Measurements from ENCODE around the gene C16orf87. TPM values are rescaled to one million over a fixed set of nuclear protein-coding genes. Genes with fewer than 3 reads are reported as not detected.

The C16orf87 gene
- total RNA-seq, 1 donor from 2014 or later: 25.0 TPM

- no peak overlapping the region for H3K9ac ChIP-seq (ENCODE audit: low read length)
- H3K36me3 Mint-ChIP-seq (ENCODE audit: low read depth, unreplicated experiment): no peaks in the 10 kb centered on the region
- peaks cover 3% of the 10 kb centered on the region for H3K9me3 Mint-ChIP-seq (ENCODE audit: unreplicated experiment)
- FAIRE-seq: no peak
- no peak overlapping the region for H3K27ac Mint-ChIP-seq (ENCODE audit: unreplicated experiment)
- TF ChIP-seq CTCF (IDR thresholded peaks at IDR 0.05; ENCODE audit: insufficient read depth, low read depth, low read length) (no peak), EZH2 (IDR thresholded peaks at IDR 0.05; ENCODE audit: insufficient read depth, low read length) (no peak)
- H3K4me2 ChIP-seq (ENCODE audit: low read length): no peak overlapping the region
- no peaks in the 10 kb centered on the region for H3K4me1 Mint-ChIP-seq (ENCODE audit: low read depth, unreplicated experiment)
- H3K4me3 ChIP-seq (ENCODE audit: insufficient read depth, low read depth, low read length): no peak overlapping the region
- H3K27me3 ChIP-seq (ENCODE audit: insufficient read depth, low read length): peaks cover 22% of the 10 kb centered on the region
- H3K9me3 ChIP-seq (ENCODE audit: insufficient read depth, low read depth, low read length): no peaks in the 10 kb centered on the region
- DNase-seq (ENCODE audit: low read depth): no peak
- H3K79me2 ChIP-seq (ENCODE audit: insufficient read depth, low read length): no peaks in the 10 kb centered on the region
- no peak overlapping the region for H3K4me3 Mint-ChIP-seq (ENCODE audit: unreplicated experiment)
- no peak overlapping the region for H3K27ac ChIP-seq (ENCODE audit: low read depth, low read length)
- H3K36me3 ChIP-seq (ENCODE audit: insufficient read depth, low read length): no peaks in the 10 kb centered on the region
- H3K4me1 ChIP-seq (ENCODE audit: insufficient read depth, low read length): no peaks in the 10 kb centered on the region
- no peaks in the 10 kb centered on the region for H4K20me1 ChIP-seq (ENCODE audit: insufficient read depth, low read length)
- peaks cover 22% of the 10 kb centered on the region for H3K27me3 Mint-ChIP-seq (ENCODE audit: low read depth, unreplicated experiment)
- H2AFZ ChIP-seq (ENCODE audit: low read depth, low read length): no peak overlapping the region
Measured at GRCh38 chr16:46756772-46757171, 74.2 kb downstream of the C16orf87 start.

- H3K9ac ChIP-seq (ENCODE audit: low read length): no peak overlapping the region
- no peaks in the 10 kb centered on the region for H3K36me3 Mint-ChIP-seq (ENCODE audit: low read depth, unreplicated experiment)
- TF ChIP-seq CTCF (IDR thresholded peaks at IDR 0.05; ENCODE audit: insufficient read depth, low read depth, low read length) (no peak), EZH2 (IDR thresholded peaks at IDR 0.05; ENCODE audit: insufficient read depth, low read length) (no peak)
- no peaks in the 10 kb centered on the region for H3K4me1 ChIP-seq (ENCODE audit: insufficient read depth, low read length)
- H3K9me3 ChIP-seq (ENCODE audit: insufficient read depth, low read depth, low read length): no peaks in the 10 kb centered on the region
- DNase-seq (ENCODE audit: low read depth) (no peak), FAIRE-seq (no peak)
- H3K4me2 ChIP-seq (ENCODE audit: low read length): no peak overlapping the region
- H3K4me3 Mint-ChIP-seq (ENCODE audit: unreplicated experiment): no peak overlapping the region
- H3K36me3 ChIP-seq (ENCODE audit: insufficient read depth, low read length): no peaks in the 10 kb centered on the region
- no peak overlapping the region for H3K4me3 ChIP-seq (ENCODE audit: insufficient read depth, low read depth, low read length)
- no peaks in the 10 kb centered on the region for H3K27me3 Mint-ChIP-seq (ENCODE audit: low read depth, unreplicated experiment)
- H3K79me2 ChIP-seq (ENCODE audit: insufficient read depth, low read length): no peaks in the 10 kb centered on the region
- peaks cover 12% of the 10 kb centered on the region for H3K27me3 ChIP-seq (ENCODE audit: insufficient read depth, low read length)
- H3K27ac ChIP-seq (ENCODE audit: low read depth, low read length): no peak overlapping the region
- H3K9me3 Mint-ChIP-seq (ENCODE audit: unreplicated experiment): no peaks in the 10 kb centered on the region
- H4K20me1 ChIP-seq (ENCODE audit: insufficient read depth, low read length): no peaks in the 10 kb centered on the region
- H3K27ac Mint-ChIP-seq (ENCODE audit: unreplicated experiment): no peak overlapping the region
- no peak overlapping the region for H2AFZ ChIP-seq (ENCODE audit: low read depth, low read length)
- H3K4me1 Mint-ChIP-seq (ENCODE audit: low read depth, unreplicated experiment): peaks cover 11% of the 10 kb centered on the region
Measured at GRCh38 chr16:46753015-46753414, 78.0 kb downstream of the C16orf87 start.

GRCh38 chr16:46751381-46751780, 79.6 kb downstream of the C16orf87 start:
- Mint-ChIP-seq H3K36me3 (ENCODE audit: low read depth, unreplicated experiment) (no peaks in the 10 kb centered on the region), H3K4me1 (ENCODE audit: low read depth, unreplicated experiment) (peaks cover 11% of the 10 kb centered on the region), H3K4me3 (ENCODE audit: unreplicated experiment) (no peak overlapping the region), H3K9me3 (ENCODE audit: unreplicated experiment) (no peaks in the 10 kb centered on the region), H3K27ac (ENCODE audit: unreplicated experiment) (no peak overlapping the region), H3K27me3 (ENCODE audit: low read depth, unreplicated experiment) (no peaks in the 10 kb centered on the region)
- no peaks in the 10 kb centered on the region for H3K9me3 ChIP-seq (ENCODE audit: insufficient read depth, low read depth, low read length)
- no peak overlapping the region for H3K4me3 ChIP-seq (ENCODE audit: insufficient read depth, low read depth, low read length)
- peaks cover 4% of the 10 kb centered on the region for H3K27me3 ChIP-seq (ENCODE audit: insufficient read depth, low read length)
- no peak for TF ChIP-seq EZH2 (IDR thresholded peaks at IDR 0.05; ENCODE audit: insufficient read depth, low read length)
- no peak for TF ChIP-seq CTCF (IDR thresholded peaks at IDR 0.05; ENCODE audit: insufficient read depth, low read depth, low read length)
- no peak overlapping the region for H2AFZ ChIP-seq (ENCODE audit: low read depth, low read length)
- no peak overlapping the region for H3K4me2 ChIP-seq (ENCODE audit: low read length)
- H4K20me1 ChIP-seq (ENCODE audit: insufficient read depth, low read length): no peaks in the 10 kb centered on the region
- FAIRE-seq: no peak
- no peaks in the 10 kb centered on the region for H3K79me2 ChIP-seq (ENCODE audit: insufficient read depth, low read length)
- H3K36me3 ChIP-seq (ENCODE audit: insufficient read depth, low read length): no peaks in the 10 kb centered on the region
- H3K4me1 ChIP-seq (ENCODE audit: insufficient read depth, low read length): no peaks in the 10 kb centered on the region
- H3K9ac ChIP-seq (ENCODE audit: low read length): no peak overlapping the region
- H3K27ac ChIP-seq (ENCODE audit: low read depth, low read length): no peak overlapping the region
- no peak for DNase-seq (ENCODE audit: low read depth)

Measured in astrocyte (in vitro differentiated cells and primary cell).